GM12891 (cell line): ENCODE data around the gene SMARCA4.

Experiments used
- DNase-seq: peaks from one replicate; pipeline ENCODE4 v3.0.0; 2011; ENCODE audit warnings: low spot score; ENCODE audit not compliant: insufficient read length
- FAIRE-seq: peaks from 2 replicates; lab custom pipeline; 2011; peaks lifted over from hg19 to GRCh38; lab: Jason Lieb, UNC
- PAX5 ChIP-seq: IDR thresholded peaks from 2 replicates; pipeline ENCODE4 v1.6.1; 2011; ENCODE audit warnings: low read length, moderate library complexity, mild to moderate bottlenecking; ENCODE audit not compliant: insufficient read depth, severe bottlenecking
- POLR2A ChIP-seq: IDR thresholded peaks from 2 replicates; pipeline ENCODE4 v1.6.1; 2011; ENCODE audit warnings: low read depth, low read length, control low read depth
- POLR2AphosphoS5 ChIP-seq: IDR thresholded peaks from 2 replicates; pipeline ENCODE4 v1.6.1; 2011; ENCODE audit warnings: low read depth, low read length, control low read depth
- POU2F2 ChIP-seq: IDR thresholded peaks from 2 replicates; pipeline ENCODE4 v1.6.1; 2011; ENCODE audit warnings: low read depth, mild to moderate bottlenecking, control low read depth, low read length, moderate library complexity
- SPI1 ChIP-seq: IDR thresholded peaks from 2 replicates; pipeline ENCODE4 v1.6.1; 2011; ENCODE audit warnings: low read depth, low read length, control low read depth
- TAF1 ChIP-seq: IDR thresholded peaks from 2 replicates; pipeline ENCODE4 v1.6.1; 2011; ENCODE audit warnings: low read depth, low read length, control low read depth

SMARCA4 gene

GRCh38 chr19:11007962-11008532 is 47.2 kb downstream of the SMARCA4 start:
- FAIRE-seq (no peak), DNase-seq (no peak)
- TF ChIP-seq POLR2A (no peak), POU2F2 (no peak), PAX5 (no peak), POLR2AphosphoS5 (no peak), SPI1 (no peak), TAF1 (no peak)

- DNase-seq: no peak
- no peak for FAIRE-seq
- TF ChIP-seq POU2F2 (no peak), SPI1 (no peak), PAX5 (no peak), TAF1 (no peak)
Measured at GRCh38 chr19:11010041-11010440, 49.2 kb downstream of the SMARCA4 start.

- TF ChIP-seq POLR2A (no peak), TAF1 (no peak), PAX5 (no peak), SPI1 (no peak), POLR2AphosphoS5 (no peak), POU2F2 (no peak)
- peak; percentile 26 for FAIRE-seq
- no peak for DNase-seq
Measured at GRCh38 chr19:11012507-11012906, 51.7 kb downstream of the SMARCA4 start.

- no peak for FAIRE-seq
- TF ChIP-seq TAF1 (no peak), POLR2AphosphoS5 (no peak), POU2F2 (no peak), POLR2A (no peak), PAX5 (no peak), SPI1 (no peak)
- no peak for DNase-seq
Measured at GRCh38 chr19:11013771-11014170, 52.9 kb downstream of the SMARCA4 start.

GRCh38 chr19:11014403-11014911 is 53.6 kb downstream of the SMARCA4 start:
- TF ChIP-seq PAX5: no peak
- no peak for TF ChIP-seq TAF1
- DNase-seq: no peak
- FAIRE-seq: no peak

GRCh38 chr19:11016631-11017030 is 55.8 kb downstream of the SMARCA4 start:
- TF ChIP-seq SPI1 (no peak), PAX5 (no peak), TAF1 (no peak), POLR2A (no peak), POLR2AphosphoS5 (no peak), POU2F2 (no peak)
- FAIRE-seq (no peak), DNase-seq (no peak)

- no peak for FAIRE-seq
- DNase-seq: no peak
- TF ChIP-seq SPI1: no peak
Measured at GRCh38 chr19:11017275-11018035, 56.6 kb downstream of the SMARCA4 start.

- TF ChIP-seq POLR2A: no peak
- no peak for TF ChIP-seq POU2F2
- no peak for TF ChIP-seq TAF1
- no peak for TF ChIP-seq SPI1
- no peak for DNase-seq
- no peak for FAIRE-seq
Measured at GRCh38 chr19:11018179-11018578, 57.3 kb downstream of the SMARCA4 start.

- no peak for TF ChIP-seq POLR2A
- TF ChIP-seq POLR2AphosphoS5: no peak
- TF ChIP-seq TAF1: no peak
- TF ChIP-seq SPI1: no peak
- no peak for TF ChIP-seq POU2F2
- no peak for TF ChIP-seq PAX5
- FAIRE-seq (no peak), DNase-seq (no peak)
Measured at GRCh38 chr19:11018763-11019162, 57.9 kb downstream of the SMARCA4 start.

GRCh38 chr19:11019262-11019661 is 58.4 kb downstream of the SMARCA4 start:
- no peak for TF ChIP-seq POLR2AphosphoS5
- TF ChIP-seq SPI1: no peak
- no peak for TF ChIP-seq POU2F2
- no peak for TF ChIP-seq PAX5
- no peak for TF ChIP-seq POLR2A
- no peak for TF ChIP-seq TAF1
- DNase-seq (no peak), FAIRE-seq (no peak)
